ENCODE measurements around the gene PLIN1.

The PLIN1 gene

GRCh38 chr15:89654301-89654761 is 24.8 kb downstream of the PLIN1 start:
- DNase-seq: peak; percentile 14

- DNase-seq: no peak
Observed at GRCh38 chr15:89653578-89653977, 25.6 kb downstream of the PLIN1 start.

- no peak for DNase-seq
Observed at GRCh38 chr15:89652666-89653065, 26.5 kb downstream of the PLIN1 start.

- no peak for DNase-seq
Observed at GRCh38 chr15:89652131-89652530, 27.0 kb downstream of the PLIN1 start.

DNA sequence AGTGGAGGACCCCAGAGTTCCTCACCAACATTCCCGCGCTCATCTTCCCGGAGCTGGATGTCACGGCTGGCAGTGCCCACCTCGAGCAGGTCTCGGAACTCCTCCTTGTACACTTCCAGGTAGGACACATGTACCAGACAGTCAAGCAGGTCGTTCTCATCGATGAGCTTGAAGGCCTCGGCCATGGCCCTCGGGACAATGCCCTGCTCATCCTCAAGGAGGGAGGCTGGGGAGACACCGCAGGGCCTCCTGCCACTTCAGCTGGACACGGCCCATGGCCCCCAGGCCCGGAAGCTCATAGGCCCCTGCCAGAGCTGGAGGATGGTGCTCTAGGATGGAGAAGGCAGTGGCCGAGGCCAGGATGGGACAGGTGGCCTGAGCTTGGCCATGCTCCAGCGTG is 29.5 kb downstream of the PLIN1 start:
- DNase-seq: no peak

GRCh38 chr15:89649013-89649625 is 30.0 kb downstream of the PLIN1 start:
- no peak for DNase-seq

DNA sequence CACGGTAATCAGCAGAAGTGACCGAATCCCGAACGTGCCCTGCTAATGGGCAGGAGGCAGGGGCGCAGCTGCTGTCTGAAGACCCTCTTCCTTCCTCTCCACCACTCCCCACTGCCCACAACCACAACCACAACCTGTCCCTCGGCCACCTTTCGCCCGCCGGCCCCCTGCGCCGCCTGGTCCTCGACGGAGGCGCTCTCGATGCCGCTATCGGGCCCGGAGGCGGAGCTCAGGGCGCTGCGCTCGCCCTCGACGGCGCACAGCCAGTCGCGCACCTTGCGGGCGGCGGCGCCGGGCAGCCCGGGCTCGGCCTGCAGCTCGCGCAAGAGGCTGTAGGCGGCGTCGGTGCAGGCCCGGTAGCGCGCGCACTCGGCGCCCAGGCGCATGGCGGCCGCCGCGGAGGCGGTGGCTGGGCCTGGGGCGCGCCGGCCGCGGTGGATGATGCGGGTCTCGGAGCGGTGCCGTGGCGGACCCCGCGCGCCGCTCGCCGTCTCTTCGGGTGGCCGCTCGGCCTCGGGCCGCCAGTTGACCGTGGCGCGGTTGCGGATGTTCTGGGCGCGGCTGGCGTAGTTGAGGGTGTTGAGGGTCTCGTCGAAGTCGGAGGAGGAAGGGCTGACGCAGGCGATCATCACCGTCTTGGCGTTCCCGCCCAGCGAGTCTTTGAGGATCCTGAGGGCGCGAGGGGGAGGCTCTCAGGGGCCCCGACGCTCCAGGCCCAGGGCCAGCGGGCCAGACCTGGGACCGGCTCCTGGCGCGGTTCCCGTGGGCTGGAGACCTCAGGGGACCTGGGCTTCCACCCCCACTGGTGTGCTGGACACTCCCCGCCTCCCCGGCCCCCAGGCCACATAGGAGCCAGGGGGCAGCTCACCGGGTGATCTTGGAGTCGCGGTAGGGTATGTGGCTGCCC is 30.8 kb downstream of the PLIN1 start:
- no peak for DNase-seq

GRCh38 chr15:89647191-89647851 is 31.8 kb downstream of the PLIN1 start:
- peak; percentile 51 for DNase-seq

- DNase-seq: no peak
Observed at GRCh38 chr15:89646416-89647141, 32.6 kb downstream of the PLIN1 start.

GRCh38 chr15:89645680-89646079 is 33.5 kb downstream of the PLIN1 start:
- no peak for DNase-seq

DNA sequence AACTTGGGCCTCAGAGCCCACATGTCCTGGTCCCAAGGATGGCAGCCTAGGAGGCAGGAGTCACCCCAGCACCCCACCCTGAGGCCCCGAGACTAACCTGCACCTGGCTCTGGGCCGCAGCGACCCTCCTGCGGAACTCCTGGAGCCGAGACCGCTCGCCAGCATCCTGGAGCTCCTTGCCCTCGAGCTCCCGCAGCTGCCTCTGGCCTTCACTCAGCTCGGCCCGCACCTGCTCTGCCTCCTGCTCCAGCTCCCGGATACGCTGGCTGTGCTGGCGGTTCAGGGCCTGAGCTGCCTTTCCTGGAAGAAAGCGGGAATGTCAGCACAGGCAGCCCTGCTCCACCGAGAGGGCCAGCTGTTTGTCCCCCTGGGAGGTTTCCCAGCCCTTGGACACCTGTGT is 37.1 kb downstream of the PLIN1 start:
- DNase-seq: no peak

DNA sequence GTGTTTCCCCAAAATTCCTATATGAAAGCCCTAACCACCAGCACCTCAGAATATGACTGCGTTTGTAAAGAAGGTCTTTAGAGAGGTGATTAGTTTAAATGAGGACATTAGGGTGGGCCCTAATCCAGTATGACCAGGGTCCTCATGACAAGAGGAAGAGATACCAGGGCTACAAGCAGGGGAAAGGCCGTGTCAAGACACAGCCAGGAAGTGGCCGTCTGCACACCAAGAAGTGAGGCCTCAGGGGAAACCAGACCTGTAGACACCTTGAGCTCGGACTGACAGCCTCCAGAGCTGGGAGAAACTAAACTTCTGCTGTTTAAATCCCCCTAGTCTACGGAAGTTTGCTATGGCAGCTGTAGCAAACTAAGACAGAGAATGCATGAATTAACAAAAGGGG is 38.1 kb downstream of the PLIN1 start:
- DNase-seq: no peak

GRCh38 chr15:89640245-89640644 is 38.9 kb downstream of the PLIN1 start:
- DNase-seq: no peak

GRCh38 chr15:89633585-89633984 is 45.6 kb downstream of the PLIN1 start:
- DNase-seq: no peak

DNA sequence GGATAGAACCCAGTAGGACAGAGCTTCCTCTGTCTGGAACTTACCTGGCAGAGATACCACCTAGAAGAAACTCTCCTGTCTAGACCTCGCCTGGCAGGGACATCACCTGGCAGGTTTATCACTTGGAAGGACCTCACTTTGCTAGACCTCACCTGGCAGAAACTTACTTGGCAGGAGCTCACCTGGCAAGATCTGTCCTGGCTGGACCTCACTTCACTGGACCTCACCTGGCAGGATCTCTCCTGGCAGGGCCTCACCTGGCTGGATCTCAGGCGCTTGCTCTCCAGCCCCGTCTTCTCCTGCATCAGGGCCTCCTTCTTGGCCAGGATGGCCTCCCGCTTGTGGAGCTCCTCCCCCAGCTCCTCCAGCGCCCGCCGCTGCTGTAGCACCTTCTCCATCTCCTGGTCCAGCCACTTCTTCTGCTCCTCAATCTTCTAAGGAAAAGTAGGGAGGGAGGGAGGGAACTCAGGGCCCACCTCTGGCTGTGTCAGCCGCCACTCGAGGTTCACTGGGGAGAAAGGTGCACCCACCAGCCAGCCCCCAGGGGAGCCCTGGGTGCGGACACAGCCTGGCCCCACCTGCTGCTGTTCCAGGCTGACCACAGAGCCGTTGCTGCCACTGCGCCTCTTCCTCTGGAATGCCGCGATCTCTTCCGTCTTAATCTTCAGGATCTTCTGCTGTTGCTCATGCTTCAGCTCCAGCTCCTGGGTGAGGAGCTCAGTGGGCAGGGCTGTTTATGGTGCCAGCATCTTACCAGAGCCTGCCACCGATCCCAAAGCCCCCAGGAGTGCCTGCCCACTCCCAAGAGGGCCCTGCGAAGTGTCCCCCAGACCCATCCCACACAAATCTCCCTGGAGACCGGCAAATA is 46.4 kb downstream of the PLIN1 start:
- DNase-seq: no peak

- DNase-seq: no peak
Observed at GRCh38 chr15:89631902-89632264, 47.3 kb downstream of the PLIN1 start.

- no peak for DNase-seq
Observed at GRCh38 chr15:89630974-89631901, 47.9 kb downstream of the PLIN1 start.

DNA sequence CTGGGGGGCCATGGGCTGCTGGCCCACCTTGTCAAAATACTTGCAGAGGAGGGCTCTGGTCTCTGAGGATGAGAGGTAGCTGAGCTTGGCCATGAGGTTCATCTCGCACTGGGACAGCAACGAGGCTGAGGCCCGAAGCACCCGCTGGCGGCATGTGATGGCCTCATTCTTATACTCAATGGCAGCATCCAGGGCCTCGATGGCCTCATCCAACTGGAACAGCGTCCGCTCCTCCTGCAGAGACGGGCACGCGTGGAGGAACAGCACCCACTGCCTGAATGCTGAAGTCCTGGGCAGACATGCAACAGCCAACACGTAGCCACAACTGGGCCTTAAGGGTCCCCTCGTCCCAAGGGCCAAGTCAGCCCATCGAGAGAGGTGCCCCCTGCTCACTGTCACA is 48.9 kb downstream of the PLIN1 start:
- DNase-seq: no peak

DNA sequence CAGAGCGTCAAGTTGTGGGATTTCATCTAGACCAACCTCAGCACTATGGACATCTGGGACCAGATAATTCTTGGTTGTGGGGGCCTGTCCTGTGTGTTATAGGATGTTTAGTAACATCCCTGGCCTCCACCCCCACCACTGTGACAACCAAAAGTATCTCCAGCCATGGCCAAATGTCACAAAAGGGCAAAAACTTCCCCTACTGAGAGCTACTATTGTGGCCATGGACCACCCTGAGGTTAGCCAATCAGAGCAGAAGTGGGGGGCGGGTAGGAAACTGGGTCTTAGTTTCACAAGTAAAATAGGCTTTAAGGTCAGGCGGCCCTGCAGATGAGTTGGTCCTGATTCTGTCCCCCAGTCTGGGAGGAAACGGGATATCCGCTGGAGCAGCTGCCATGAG is 49.3 kb downstream of the PLIN1 start:
- no peak for DNase-seq

DNA sequence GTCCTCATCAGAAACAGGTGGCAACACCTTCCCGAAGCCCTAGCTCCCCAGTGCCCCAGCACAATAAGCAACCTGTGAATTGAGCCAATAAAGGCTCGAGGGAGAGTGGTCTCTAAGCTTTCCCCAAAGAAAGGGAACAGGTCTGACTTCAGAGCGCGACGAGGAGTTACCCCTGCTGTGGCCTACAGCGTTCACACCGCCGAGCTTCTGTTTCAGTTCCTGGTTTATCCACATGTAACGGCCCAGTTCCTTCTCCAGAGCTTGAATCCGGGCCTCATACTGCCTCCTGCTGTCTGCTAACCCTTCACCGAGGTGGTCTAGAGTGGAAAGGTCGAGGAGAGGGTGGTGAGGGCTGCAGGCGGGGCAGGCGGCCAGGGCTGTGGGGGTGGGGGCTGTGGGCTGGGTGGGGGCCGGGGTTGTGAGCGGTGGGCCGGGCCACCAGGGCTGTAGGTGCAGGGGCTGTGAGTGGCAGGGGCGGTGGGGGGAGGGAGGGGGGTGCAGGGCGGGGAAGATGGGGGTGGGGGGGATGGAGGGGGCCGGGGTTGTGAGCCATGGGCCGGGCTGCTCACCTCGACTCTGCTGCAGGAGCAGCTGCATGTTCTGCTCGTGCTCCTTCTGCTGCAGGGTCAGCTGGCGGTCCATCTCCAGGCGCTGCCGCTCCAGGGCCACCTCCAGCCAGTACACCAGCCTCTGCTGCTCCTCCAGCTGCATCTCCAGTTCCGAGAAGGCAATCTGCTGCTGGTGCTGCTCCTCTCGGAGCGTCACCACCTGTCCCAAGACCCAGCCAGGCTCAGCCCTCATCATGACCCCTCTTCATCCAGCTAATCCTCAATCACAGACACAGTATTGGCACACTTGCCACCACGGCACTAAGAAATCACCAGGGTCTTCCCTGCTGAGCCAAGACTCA is 50.1 kb downstream of the PLIN1 start:
- no peak for DNase-seq
